Thyroid gland (tissue), 4 donors: ENCODE measurements around the gene ADAM8.

ENCODE experiments used
- CTCF ChIP-seq, 6 experiments: fragments of 200-600 bp in 3 of 6; fragments of 450-650 bp in 3 of 6; sonication (generic) in 3 of 6; IDR thresholded peaks; one replicate each; pipeline ENCODE4 v1.5.1; 2016 to 2019; ENCODE audit warnings: antibody characterized with exemption in 6 of 6, mild to moderate bottlenecking in 2 of 6, inconsistent platforms in 1 of 6, moderate library complexity in 1 of 6
- POLR2A ChIP-seq, 2 donors: fragments of 450-650 bp; IDR thresholded peaks; one replicate each; pipeline ENCODE4 v1.6.1; 2017; ENCODE audit warnings: antibody characterized with exemption in 2 of 2, mild to moderate bottlenecking in 2 of 2, moderate library complexity in 1 of 2

GRCh38 chr10:133313192-133313591, 36.5 kb upstream of the ADAM8 start:
- TF ChIP-seq CTCF (IDR thresholded peaks at IDR 0.05) (no peak), POLR2A (IDR thresholded peaks at IDR 0.05) (no peak)
